GM12878 (cell line): ENCODE data around the gene CAMTA1. TPM values are rescaled to one million over a fixed set of nuclear protein-coding genes. Genes with fewer than 3 reads are reported as not detected.

Experiments
- ATAC-seq: fragments of 200-7000 bp; cut with Tn5 transposase; 3 replicates; pipeline ENCODE4 v1.9.1; 2020; ENCODE audit warnings: mild to moderate bottlenecking, moderate library complexity
- BruUV-seq: library from RNA; stranded (reverse); fragments of 400-500 nt; replicated peaks from 2 replicates; lab custom pipeline; 2021; lab: Mats Ljungman, UMichigan
- CTCF ChIA-PET: fragments of 300-600 bp; sonication (Branson Sonifier 250); formaldehyde crosslinking; extraction: SDS; loops from one replicate; lab custom pipeline; 2021; ENCODE audit warnings: inconsistent platforms; lab: Yijun Ruan, JAX
- POLR2A ChIA-PET: fragments of 350-600 bp; formaldehyde crosslinking; extraction: SDS; loops from one replicate; lab custom pipeline; 2021; ENCODE audit warnings: inconsistent platforms; lab: Charles Lee
- RAD21 ChIA-PET: fragments of 300-600 bp; sonication (Branson Sonifier 250); formaldehyde crosslinking; loops from one replicate; lab custom pipeline; 2023; ENCODE audit warnings: antibody characterized with exemption; ENCODE audit not compliant: unreplicated experiment; lab: Charles Lee
- SMC1A ChIA-PET: fragments of 300-600 bp; sonication (Branson Sonifier 250); formaldehyde crosslinking; loops from one replicate; lab custom pipeline; 2023; ENCODE audit not compliant: unreplicated experiment, uncharacterized antibody; lab: Charles Lee
- DNase-seq: peaks from one replicate; pipeline ENCODE4 v3.0.0-alpha.2; 2011; ENCODE audit warnings: low read depth, low spot score
- FAIRE-seq: peaks from 3 replicates; lab custom pipeline; 2011; peaks lifted over from hg19 to GRCh38; lab: Jason Lieb, UNC
- H2AFZ ChIP-seq: 2 replicates; pipeline ENCODE4 v1.6.0; 2011; ENCODE audit warnings: low read depth, low read length, control low read depth; ENCODE audit not compliant: control insufficient read depth
- H3K27ac ChIP-seq: 2 replicates; pipeline ENCODE4 v1.5.1; 2011; ENCODE audit warnings: control low read depth; ENCODE audit not compliant: control insufficient read depth, insufficient read depth
- H3K27me3 ChIP-seq, 2 experiments: replicated peaks in 1 of 2; 2 replicates each; pipeline versions ENCODE4 v1.6.0 to v1.6.1; 2011; ENCODE audit warnings: low read length in 1 of 2; ENCODE audit not compliant: control insufficient read depth in 2 of 2, insufficient read depth in 2 of 2
- H3K36me3 ChIP-seq, 2 experiments: 2 replicates each; pipeline ENCODE4 v1.5.1; 2011; ENCODE audit warnings: low read length in 1 of 2; ENCODE audit not compliant: control insufficient read depth in 2 of 2, insufficient read depth in 2 of 2
- H3K4me1 ChIP-seq: 2 replicates; pipeline ENCODE4 v1.6.1; 2011; ENCODE audit warnings: mild to moderate bottlenecking, low read length, moderate library complexity, mixed read lengths; ENCODE audit not compliant: control insufficient read depth, insufficient read depth
- H3K4me2 ChIP-seq: 2 replicates; pipeline ENCODE4 v1.6.0; 2011; ENCODE audit warnings: control low read depth; ENCODE audit not compliant: control insufficient read depth, insufficient read depth
- H3K4me3 ChIP-seq: fragments of 200-600 bp; sonication (generic); 2 replicates; pipeline ENCODE4 v1.5.1; 2016
- H3K79me2 ChIP-seq: 2 replicates; pipeline ENCODE4 v1.6.0; 2011; ENCODE audit warnings: low read length; ENCODE audit not compliant: control insufficient read depth, insufficient read depth
- H3K9ac ChIP-seq: 2 replicates; pipeline ENCODE4 v1.8.0; 2011; ENCODE audit warnings: low read length, control low read depth, mixed read lengths; ENCODE audit not compliant: control insufficient read depth, insufficient read depth
- H3K9me3 ChIP-seq: replicated peaks from 3 replicates; pipeline ENCODE4 v1.5.1; 2011; ENCODE audit warnings: mild to moderate bottlenecking, low read length; ENCODE audit not compliant: control insufficient read depth, insufficient read depth
- H4K20me1 ChIP-seq: 2 replicates; pipeline ENCODE4 v1.6.0; 2011; ENCODE audit not compliant: control insufficient read depth, insufficient read depth
- BRCA1 ChIP-seq: IDR thresholded peaks from 2 replicates; pipeline ENCODE4 v1.6.1; 2011; ENCODE audit warnings: low read depth, low read length, improper control_type of control experiment
- DPF2 ChIP-seq: fragments of 450-650 bp; IDR thresholded peaks from 2 replicates; pipeline ENCODE4 v1.6.1; 2017; ENCODE audit warnings: mild to moderate bottlenecking
- E4F1 ChIP-seq: fragments of 450-650 bp; IDR thresholded peaks from 2 replicates; pipeline ENCODE4 v1.6.1; 2018; ENCODE audit warnings: borderline replicate concordance, mild to moderate bottlenecking; ENCODE audit not compliant: partially characterized antibody
- GABPA ChIP-seq: IDR thresholded peaks from 2 replicates; pipeline ENCODE4 v1.6.1; 2014; ENCODE audit warnings: antibody characterized with exemption, low read depth, mild to moderate bottlenecking, inconsistent platforms
- LARP7 ChIP-seq: fragments of 450-650 bp; IDR thresholded peaks from 2 replicates; pipeline ENCODE4 v1.6.1; 2017; ENCODE audit warnings: mild to moderate bottlenecking
- MLLT1 ChIP-seq: fragments of 450-650 bp; IDR thresholded peaks from 2 replicates; pipeline ENCODE4 v1.6.1; 2016; ENCODE audit warnings: mild to moderate bottlenecking
- MTA2 ChIP-seq: fragments of 450-650 bp; IDR thresholded peaks from 2 replicates; pipeline ENCODE4 v1.6.1; 2016; ENCODE audit warnings: low read depth, mild to moderate bottlenecking, moderate library complexity
- NR2C1 ChIP-seq: fragments of 450-650 bp; IDR thresholded peaks from 2 replicates; pipeline ENCODE4 v1.6.1; 2017; ENCODE audit warnings: antibody characterized with exemption, mild to moderate bottlenecking, moderate library complexity
- POU2F2 ChIP-seq: IDR thresholded peaks from 3 replicates; pipeline ENCODE4 v1.6.1; 2011; ENCODE audit warnings: low read depth, mild to moderate bottlenecking, low read length, borderline replicate concordance
- RAD51 ChIP-seq: fragments of 450-650 bp; IDR thresholded peaks from 2 replicates; pipeline ENCODE4 v1.6.1; 2016; ENCODE audit warnings: moderate library complexity, mild to moderate bottlenecking, inconsistent platforms
- RBBP5 ChIP-seq: fragments of 200-600 bp; sonication (generic); conservative IDR thresholded peaks from 2 replicates; pipeline ENCODE4 v1.6.1; 2016
- RCOR1 ChIP-seq: conservative IDR thresholded peaks from 2 replicates; pipeline ENCODE4 v1.6.1; 2012; ENCODE audit warnings: low read depth, low read length, improper control_type of control experiment
- SIN3A ChIP-seq: IDR thresholded peaks from 2 replicates; pipeline ENCODE4 v1.6.1; 2012; ENCODE audit warnings: low read depth, low read length, improper control_type of control experiment
- USF1 ChIP-seq: IDR thresholded peaks from 2 replicates; pipeline ENCODE4 v1.6.1; 2011; ENCODE audit warnings: borderline replicate concordance, low read depth, mild to moderate bottlenecking, moderate library complexity, mixed read lengths, low read length; ENCODE audit not compliant: insufficient read depth; ENCODE audit errors: extremely low read length
- ZBED1 ChIP-seq: IDR thresholded peaks from 2 replicates; pipeline ENCODE4 v1.6.1; 2016; ENCODE audit warnings: borderline replicate concordance
- WGBS: methylation state at CpG from one replicate; pipeline ENCODE4 v1.1.6; 2016; ENCODE audit warnings: low lambda C conversion rate; ENCODE audit not compliant: insufficient replicate concordance, insufficient coverage; ENCODE audit errors: missing lambda C conversion rate; 5-methylcytosine and 5-hydroxymethylcytosine counted together
- in situ Hi-C: fragments of 300-500 bp; cut with MboI; formaldehyde crosslinking; loops from 9 replicates; pipeline ENCODE4 v1.14.3; 2018; ENCODE audit warnings: mixed read lengths
- intact Hi-C: fragments of 100-400 bp; cut with micrococcal nuclease; formaldehyde crosslinking; loops from one replicate; pipeline ENCODE4 v1.14.2; 2022; ENCODE audit not compliant: unreplicated experiment
- polyA plus RNA-seq, 11 experiments: library from polyadenylated mRNA; depleted of rRNA in 4 of 11; unstranded in 6 of 11; stranded (reverse) in 5 of 11; fragments of >200 nt; fragmentation: Nextera tagmentation in 4 of 11; fragmentation: Illumina TruSeq in 1 of 11; extraction: Ambion mirVana in 4 of 11; extraction: Trizol in 1 of 11; gene quantifications; 1 replicate in 1 of 11; 2 replicates in 10 of 11; pipeline versions ENCODE4 v1.2.1 to v1.2.3, GENCODE V29; 2011 to 2016; ENCODE audit warnings: inconsistent platforms in 2 of 11, missing spikeins in 2 of 11, low read depth in 1 of 11
- total RNA-seq, 4 experiments: library from RNA; depleted of rRNA in 3 of 4; stranded (reverse); fragments of >200 nt in 3 of 4; fragmentation: Illumina TruSeq in 1 of 4; extraction: Trizol in 1 of 4; gene quantifications; 2 replicates each; pipeline versions ENCODE4 v1.2.1 to v1.2.3, GENCODE V29; 2013 to 2021

The CAMTA1 gene
- total and polyA plus RNA-seq, 10 of the 15 experiments (the other 5 are each of a cell fraction or from before 2014, with no cell fraction given) = 37.7 to 148 (median 76.4) TPM

- Histone ChIP-seq H3K9me3 (no peaks in the 10 kb centered on the region; the same call in 2 of the 3 replicates), H4K20me1 (no peaks in the 10 kb centered on the region), H3K79me2 (no peaks in the 10 kb centered on the region), H3K4me2 (no peak overlapping the region), H3K36me3 (no peaks in the 10 kb centered on the region), H3K9ac (no peak overlapping the region), H2AFZ (no peak overlapping the region), H3K27me3 (peaks cover 0 to 3% of the 10 kb centered on the region in 2 experiments; a peak in 1 of 4 replicates), H3K4me1 (no peaks in the 10 kb centered on the region), H3K27ac (no peak overlapping the region), H3K4me3 (no peak overlapping the region)
- RAD21 ChIA-PET = no interaction called here
- BruUV-seq = no TSS peak
- SMC1A ChIA-PET = no interaction called here
- in situ Hi-C loops = no loop called here
- CTCF ChIA-PET = no interaction called here
- TF ChIP-seq RCOR1 (no peak), MTA2 (no peak), SIN3A (no peak), ZBED1 (no peak), GABPA (no peak), POU2F2 (no peak)
- FAIRE-seq (no peak), ATAC-seq (no peak), DNase-seq (no peak)
- WGBS = 36% methylated on average over 8 of the region's 8 CpGs
- intact Hi-C loops = no loop called here
- POLR2A ChIA-PET = no interaction called here
Measured at GRCh38 chr1:7487766-7488474, 702.7 kb downstream of the CAMTA1 start.

- FAIRE-seq (no peak), ATAC-seq (no peak), DNase-seq (no peak)
- CTCF ChIA-PET = no interaction called here
- no peaks in the 10 kb centered on the region for H3K36me3 ChIP-seq
- no peak overlapping the region for H3K4me3 ChIP-seq
- RAD21 ChIA-PET = no interaction called here
- intact Hi-C loops = no loop called here
- in situ Hi-C loops = no loop called here
- no peak overlapping the region for H3K4me2 ChIP-seq
- SMC1A ChIA-PET = no interaction called here
- H3K27me3 ChIP-seq = peaks cover 0 to under 1% of the 10 kb centered on the region in 2 experiments; a peak in 1 of 4 replicates
- WGBS = 56% methylated on average over 1 of the region's 1 CpG
- H3K9me3 ChIP-seq = no peaks in the 10 kb centered on the region; the same call in 2 of the 3 replicates
- POLR2A ChIA-PET = no interaction called here
- no peak overlapping the region for H3K27ac ChIP-seq
- no peak overlapping the region for H3K9ac ChIP-seq
- TF ChIP-seq RAD51 = no peak
- no peak for TF ChIP-seq LARP7
- TF ChIP-seq DPF2 = no peak
- TF ChIP-seq BRCA1 = no peak
- TF ChIP-seq E4F1 = no peak
- TF ChIP-seq NR2C1 = no peak
- no peak for TF ChIP-seq USF1
- TF ChIP-seq MLLT1 = no peak
- TF ChIP-seq RBBP5 = no peak
- TF ChIP-seq, all 136 proteins: peak for 0
- Histone ChIP-seq H2AFZ (no peak overlapping the region), H3K79me2 (no peaks in the 10 kb centered on the region), H4K20me1 (no peaks in the 10 kb centered on the region), H3K4me1 (no peaks in the 10 kb centered on the region)
- no TSS peak for BruUV-seq
Measured at GRCh38 chr1:7488475-7488842, 703.2 kb downstream of the CAMTA1 start.
